K562 (cell line): ENCODE data around the gene TDO2. TPM values are rescaled to one million over a fixed set of nuclear protein-coding genes. Genes with fewer than 3 reads are reported as not detected.

Experiments used
- CC2D1A ChIP-seq: fragments of 450-650 bp; IDR thresholded peaks from 2 replicates; pipeline ENCODE4 v1.6.1; 2017; ENCODE audit warnings: mild to moderate bottlenecking
- CTBP1 ChIP-seq: fragments of 450-650 bp; IDR thresholded peaks from 2 replicates; pipeline ENCODE4 v1.6.1; 2016; ENCODE audit warnings: borderline replicate concordance
- CXXC5 ChIP-seq: fragments of 250-450 bp; sonication (Bioruptor Pico); IDR thresholded peaks from 2 replicates; pipeline ENCODE4 v1.8.0; 2022; ENCODE audit warnings: inconsistent platforms, mild to moderate bottlenecking, moderate library complexity
- ESRRA ChIP-seq: fragments of 450-650 bp; IDR thresholded peaks from 2 replicates; pipeline ENCODE4 v1.6.1; 2014; ENCODE audit warnings: low read depth, mild to moderate bottlenecking, moderate library complexity, borderline replicate concordance
- ETV5 ChIP-seq: sonication (generic); formaldehyde crosslinking; IDR thresholded peaks from 2 replicates; pipeline ENCODE4 v1.4.0; 2020; ENCODE audit warnings: low read depth, mild to moderate bottlenecking, missing genetic modification reagents
- EWSR1 ChIP-seq: fragments of 450-650 bp; IDR thresholded peaks from 2 replicates; pipeline ENCODE4 v1.6.1; 2018; ENCODE audit warnings: borderline replicate concordance, mild to moderate bottlenecking, low read depth, moderate library complexity; ENCODE audit not compliant: partially characterized antibody
- FOXK1 ChIP-seq: sonication (generic); formaldehyde crosslinking; IDR thresholded peaks from 2 replicates; pipeline ENCODE4 v1.8.0; 2022; ENCODE audit warnings: missing genetic modification reagents, mild to moderate bottlenecking, borderline replicate concordance
- GATA2 ChIP-seq: sonication (generic); formaldehyde crosslinking; IDR thresholded peaks from 2 replicates; pipeline ENCODE4 v1.4.0; 2020; ENCODE audit warnings: mild to moderate bottlenecking, missing genetic modification reagents
- HEY1 ChIP-seq: fragments of 250-450 bp; sonication (Bioruptor Pico); IDR thresholded peaks from 2 replicates; pipeline ENCODE4 v1.5.0; 2020; ENCODE audit warnings: mild to moderate bottlenecking, moderate library complexity, borderline replicate concordance
- MECOM ChIP-seq: fragments of 250-450 bp; sonication (Bioruptor Pico); IDR thresholded peaks from 2 replicates; pipeline ENCODE4 v1.8.0; 2022; ENCODE audit warnings: inconsistent platforms
- PML ChIP-seq: IDR thresholded peaks from 2 replicates; pipeline ENCODE4 v1.6.1; 2012; ENCODE audit warnings: low read length, inconsistent platforms
- SMARCC2 ChIP-seq: fragments of 450-650 bp; IDR thresholded peaks from 2 replicates; pipeline ENCODE4 v1.6.1; 2017; ENCODE audit warnings: antibody characterized with exemption, moderate library complexity, mild to moderate bottlenecking, low read depth
- SPI1 ChIP-seq: IDR thresholded peaks from 2 replicates; pipeline ENCODE4 v1.6.1; 2011; ENCODE audit warnings: low read depth, low read length, control low read depth, borderline replicate concordance
- TOE1 ChIP-seq, 2 experiments: fragments of 450-650 bp in 1 of 2; sonication (generic) in 1 of 2; formaldehyde crosslinking in 1 of 2; IDR thresholded peaks; 2 replicates each; pipeline versions ENCODE4 v1.7.1 to v1.8.0; 2016 to 2022; ENCODE audit warnings: borderline replicate concordance in 2 of 2, mild to moderate bottlenecking in 2 of 2, antibody characterized with exemption in 1 of 2, inconsistent platforms in 1 of 2, low read depth in 1 of 2, missing genetic modification reagents in 1 of 2, moderate library complexity in 1 of 2
- TRIM28 ChIP-seq: fragments of 450-650 bp; IDR thresholded peaks from 2 replicates; pipeline ENCODE4 v1.6.1; 2017
- ZBED1 ChIP-seq: IDR thresholded peaks from 2 replicates; pipeline ENCODE4 v1.6.1; 2014
- ZFX ChIP-seq: sonication (generic); formaldehyde crosslinking; IDR thresholded peaks from 2 replicates; pipeline ENCODE4 v1.8.0; 2022; ENCODE audit warnings: mild to moderate bottlenecking, missing genetic modification reagents, moderate library complexity
- ZKSCAN1 ChIP-seq: fragments of 150-350 bp; IDR thresholded peaks from 2 replicates; pipeline ENCODE4 v1.6.1; 2016; ENCODE audit warnings: low read depth, low read length
- ZNF41 ChIP-seq: fragments of 250-450 bp; sonication (Bioruptor Pico); conservative IDR thresholded peaks from 2 replicates; pipeline ENCODE4 v1.4.0; 2020; ENCODE audit warnings: mild to moderate bottlenecking
- ZNF695 ChIP-seq: fragments of 450-650 bp; formaldehyde crosslinking; IDR thresholded peaks from 2 replicates; pipeline ENCODE4 v1.4.0; 2020; ENCODE audit warnings: mild to moderate bottlenecking, moderate library complexity
- ZNF780A ChIP-seq: fragments of 250-450 bp; sonication (Bioruptor Pico); IDR thresholded peaks from 2 replicates; pipeline ENCODE4 v1.5.0; 2021; ENCODE audit warnings: mild to moderate bottlenecking
- ZNF785 ChIP-seq: fragments of 250-450 bp; sonication (Bioruptor Pico); IDR thresholded peaks from 2 replicates; pipeline ENCODE4 v1.4.0; 2020; ENCODE audit warnings: mild to moderate bottlenecking
- polyA plus RNA-seq, 8 experiments: library from polyadenylated mRNA; depleted of rRNA in 4 of 8; stranded (reverse) in 5 of 8; unstranded in 3 of 8; fragments of >200 nt; fragmentation: Nextera tagmentation in 2 of 8; fragmentation: Illumina TruSeq in 1 of 8; extraction: Ambion mirVana in 2 of 8; extraction: Trizol in 1 of 8; gene quantifications; 2 replicates each; pipeline versions ENCODE4 v1.2.1 to v1.2.3, GENCODE V29; 2011 to 2014; ENCODE audit warnings: inconsistent platforms in 1 of 8, missing spikeins in 1 of 8
- total RNA-seq, 7 experiments: library from RNA; depleted of rRNA in 6 of 7; stranded (reverse); fragments of >200 nt in 6 of 7; fragmentation: Illumina TruSeq in 2 of 7; extraction: Trizol in 2 of 7; gene quantifications; 2 replicates each; pipeline versions ENCODE4 v1.2.1 to v1.2.3, GENCODE V29; 2011 to 2021; ENCODE audit warnings: low replicate concordance in 1 of 7
- TF ChIP-seq, protein P1 (sequence below): IDR thresholded peaks from 3 replicates; pipeline ENCODE4 v1.6.1; 2011; ENCODE audit warnings: borderline replicate concordance, mild to moderate bottlenecking; ENCODE audit not compliant: insufficient read length, insufficient read depth
- TF ChIP-seq, protein P2 (sequence below), 2 experiments: IDR thresholded peaks; 2 replicates each; pipeline ENCODE4 v1.6.1; 2012; ENCODE audit warnings: improper control_type of control experiment in 2 of 2, low read depth in 2 of 2, low read length in 2 of 2, borderline replicate concordance in 1 of 2
- TF ChIP-seq, protein P3 (sequence below): sonication (generic); formaldehyde crosslinking; IDR thresholded peaks from 2 replicates; pipeline ENCODE4 v1.8.1; 2022; ENCODE audit warnings: missing genetic modification reagents

The TDO2 gene
- total and polyA plus RNA-seq, 9 of the 15 experiments (the other 6 are each of a cell fraction or from before 2014, with no cell fraction given), result 0.09 to 0.65 (median 0.22) TPM; not detected in 2

DNA sequence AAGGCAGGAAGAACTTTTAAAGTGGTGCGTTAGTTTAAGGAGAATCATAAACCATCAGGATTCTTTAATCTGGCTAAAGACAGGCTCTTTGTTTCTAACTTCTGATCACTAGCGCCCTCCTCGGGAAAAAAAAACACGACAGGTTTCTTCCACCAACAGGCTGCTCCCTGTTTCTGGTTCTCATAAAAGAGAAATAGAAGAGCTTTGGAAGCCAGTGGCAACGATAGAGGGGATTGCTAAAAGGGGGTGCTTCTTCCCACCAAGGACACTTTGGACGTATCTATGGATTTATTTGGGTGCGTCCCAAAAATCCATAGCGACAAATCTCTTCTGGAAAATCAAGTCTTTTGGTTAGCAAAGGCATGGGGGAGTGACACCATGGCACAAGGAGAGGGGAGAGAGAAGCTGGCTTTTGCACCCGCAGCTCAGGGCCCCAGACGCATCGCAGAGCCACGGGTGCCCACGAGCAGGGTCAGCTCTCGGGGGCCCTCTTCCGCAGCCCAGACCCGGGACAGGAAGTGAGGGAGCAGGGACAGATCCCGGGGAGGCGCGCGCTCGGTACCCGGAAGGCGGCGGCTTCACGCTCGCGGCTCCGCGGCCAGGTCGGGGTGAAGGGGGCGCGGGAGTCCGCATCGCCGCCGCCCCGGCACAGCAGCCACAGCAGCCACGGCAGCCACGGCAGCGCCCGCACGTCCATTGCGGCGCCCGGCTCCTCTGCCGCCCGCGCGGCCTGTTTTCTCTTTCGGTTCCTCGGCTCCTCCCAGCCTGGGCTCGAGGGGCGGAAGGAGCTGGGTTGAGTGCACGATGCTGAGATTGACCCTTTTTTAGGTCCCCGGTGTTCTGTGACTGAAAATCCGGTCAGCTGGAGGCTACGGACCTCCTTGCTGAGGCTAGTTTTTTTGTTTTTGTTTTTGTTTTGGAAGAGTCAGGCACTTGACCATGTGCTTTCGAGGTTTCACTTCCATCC is 49.9 kb downstream of the TDO2 start, which contains the start of gene CTSO (continued):
- no peak for TF ChIP-seq TOE1 (IDR thresholded peaks at IDR 0.05; ENCODE audit: borderline replicate concordance)
- no peak for TF ChIP-seq TOE1 (CRISPR knock-in tag; IDR thresholded peaks at IDR 0.05; ENCODE audit: borderline replicate concordance, low read depth)
- TF ChIP-seq, protein P1, sequence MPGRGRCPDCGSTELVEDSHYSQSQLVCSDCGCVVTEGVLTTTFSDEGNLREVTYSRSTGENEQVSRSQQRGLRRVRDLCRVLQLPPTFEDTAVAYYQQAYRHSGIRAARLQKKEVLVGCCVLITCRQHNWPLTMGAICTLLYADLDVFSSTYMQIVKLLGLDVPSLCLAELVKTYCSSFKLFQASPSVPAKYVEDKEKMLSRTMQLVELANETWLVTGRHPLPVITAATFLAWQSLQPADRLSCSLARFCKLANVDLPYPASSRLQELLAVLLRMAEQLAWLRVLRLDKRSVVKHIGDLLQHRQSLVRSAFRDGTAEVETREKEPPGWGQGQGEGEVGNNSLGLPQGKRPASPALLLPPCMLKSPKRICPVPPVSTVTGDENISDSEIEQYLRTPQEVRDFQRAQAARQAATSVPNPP, result no peak
- no peak for TF ChIP-seq FOXK1 (CRISPR knock-in tag)
- no peak for TF ChIP-seq ETV5
- TF ChIP-seq CC2D1A, result no peak
- TF ChIP-seq EWSR1, result no peak
- no peak for TF ChIP-seq ZNF780A (CRISPR knock-in tag)
- TF ChIP-seq ZBED1, result no peak
- TF ChIP-seq, protein P2, sequence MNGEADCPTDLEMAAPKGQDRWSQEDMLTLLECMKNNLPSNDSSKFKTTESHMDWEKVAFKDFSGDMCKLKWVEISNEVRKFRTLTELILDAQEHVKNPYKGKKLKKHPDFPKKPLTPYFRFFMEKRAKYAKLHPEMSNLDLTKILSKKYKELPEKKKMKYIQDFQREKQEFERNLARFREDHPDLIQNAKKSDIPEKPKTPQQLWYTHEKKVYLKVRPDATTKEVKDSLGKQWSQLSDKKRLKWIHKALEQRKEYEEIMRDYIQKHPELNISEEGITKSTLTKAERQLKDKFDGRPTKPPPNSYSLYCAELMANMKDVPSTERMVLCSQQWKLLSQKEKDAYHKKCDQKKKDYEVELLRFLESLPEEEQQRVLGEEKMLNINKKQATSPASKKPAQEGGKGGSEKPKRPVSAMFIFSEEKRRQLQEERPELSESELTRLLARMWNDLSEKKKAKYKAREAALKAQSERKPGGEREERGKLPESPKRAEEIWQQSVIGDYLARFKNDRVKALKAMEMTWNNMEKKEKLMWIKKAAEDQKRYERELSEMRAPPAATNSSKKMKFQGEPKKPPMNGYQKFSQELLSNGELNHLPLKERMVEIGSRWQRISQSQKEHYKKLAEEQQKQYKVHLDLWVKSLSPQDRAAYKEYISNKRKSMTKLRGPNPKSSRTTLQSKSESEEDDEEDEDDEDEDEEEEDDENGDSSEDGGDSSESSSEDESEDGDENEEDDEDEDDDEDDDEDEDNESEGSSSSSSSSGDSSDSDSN (IDR thresholded peaks at IDR 0.05; ENCODE audit: borderline replicate concordance in 1 of 2, low read depth in 2 of 2, low read length in 2 of 2), result 0 out of 4 replicates have a peak, but pooled peaks of 1 of the 2 experiments have one; percentile 51
- TF ChIP-seq ZKSCAN1, result no peak
- TF ChIP-seq GATA2, result no peak
- no peak for TF ChIP-seq MECOM (CRISPR knock-in tag)
- peak; percentile 46; the same call in 1 of the 2 replicates for TF ChIP-seq ZFX (CRISPR knock-in tag)
- no peak for TF ChIP-seq ZNF785 (CRISPR knock-in tag)
- TF ChIP-seq, protein P3, sequence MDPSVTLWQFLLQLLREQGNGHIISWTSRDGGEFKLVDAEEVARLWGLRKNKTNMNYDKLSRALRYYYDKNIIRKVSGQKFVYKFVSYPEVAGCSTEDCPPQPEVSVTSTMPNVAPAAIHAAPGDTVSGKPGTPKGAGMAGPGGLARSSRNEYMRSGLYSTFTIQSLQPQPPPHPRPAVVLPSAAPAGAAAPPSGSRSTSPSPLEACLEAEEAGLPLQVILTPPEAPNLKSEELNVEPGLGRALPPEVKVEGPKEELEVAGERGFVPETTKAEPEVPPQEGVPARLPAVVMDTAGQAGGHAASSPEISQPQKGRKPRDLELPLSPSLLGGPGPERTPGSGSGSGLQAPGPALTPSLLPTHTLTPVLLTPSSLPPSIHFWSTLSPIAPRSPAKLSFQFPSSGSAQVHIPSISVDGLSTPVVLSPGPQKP, result no peak
- TF ChIP-seq SMARCC2, result no peak
- TF ChIP-seq HEY1 (CRISPR knock-in tag), result no peak
- TF ChIP-seq ZNF695 (CRISPR knock-in tag), result no peak
- no peak for TF ChIP-seq PML
- TF ChIP-seq CXXC5 (CRISPR knock-in tag), result peak; percentile 40
- no peak for TF ChIP-seq ESRRA
- TF ChIP-seq ZNF41, result no peak
- TF ChIP-seq CTBP1, result no peak
- TF ChIP-seq TRIM28, result no peak
- no peak for TF ChIP-seq SPI1
